ENCODE data around the gene EIF1. TPM values are rescaled to one million over a fixed set of nuclear protein-coding genes. Genes with fewer than 3 reads are reported as not detected.

Gene EIF1
- total RNA-seq, 2 donors from 2014 or later = 526 to 573 TPM

GRCh38 chr17:41652461-41652970 is 36.2 kb upstream of the EIF1 start:
- Histone ChIP-seq H3K9ac (ENCODE audit: extremely low read depth, low read length, poor library complexity, severe bottlenecking) (no peak overlapping the region), H3K9me3 (ENCODE audit: control insufficient read depth, low read length) (no peaks in the 10 kb centered on the region), H3K36me3 (ENCODE audit: control insufficient read depth, insufficient read depth, low read length) (no peaks in the 10 kb centered on the region), H3K27me3 (ENCODE audit: control insufficient read depth, insufficient read depth, low read length, poor library complexity, severe bottlenecking) (no peaks in the 10 kb centered on the region), H3K27ac (ENCODE audit: low read depth, low read length) (no peak overlapping the region), H3K4me3 (ENCODE audit: low read length) (no peak overlapping the region), H3K4me1 (ENCODE audit: control insufficient read depth, insufficient read depth, low read length) (no peaks in the 10 kb centered on the region)
- 92 to 100% methylated on average over 1 to 5 of the region's 5 CpGs for WGBS, 2 experiments (ENCODE audit: insufficient coverage in 1 of 2, insufficient read length in 1 of 2)
- TF ChIP-seq CTCF (conservative IDR thresholded peaks at IDR 0.05) = no peak
- no peaks in the 10 kb centered on the region for H3K36me3 Mint-ChIP-seq (ENCODE audit: low read depth)
- H3K4me1 Mint-ChIP-seq = peaks cover 1% of the 10 kb centered on the region
- peak; percentile 46 for DNase-seq
- no peak overlapping the region for H3K4me3 Mint-ChIP-seq
- H3K27ac Mint-ChIP-seq = no peak overlapping the region
- no peaks in the 10 kb centered on the region for H3K27me3 Mint-ChIP-seq (ENCODE audit: insufficient read depth)
- H3K9me3 Mint-ChIP-seq = no peaks in the 10 kb centered on the region

- no peak overlapping the region for H3K9ac ChIP-seq (ENCODE audit: extremely low read depth, low read length, poor library complexity, severe bottlenecking)
- no peaks in the 10 kb centered on the region for H3K27me3 Mint-ChIP-seq (ENCODE audit: insufficient read depth)
- H3K9me3 Mint-ChIP-seq = no peaks in the 10 kb centered on the region
Observed at GRCh38 chr17:41653421-41653820, 35.3 kb upstream of the EIF1 start.

GRCh38 chr17:41653892-41654677 is 34.6 kb upstream of the EIF1 start:
- no peaks in the 10 kb centered on the region for H3K27me3 Mint-ChIP-seq (ENCODE audit: insufficient read depth)
- H3K4me1 Mint-ChIP-seq = no peaks in the 10 kb centered on the region
- no peak overlapping the region for H3K4me3 Mint-ChIP-seq
- Histone ChIP-seq H3K36me3 (ENCODE audit: control insufficient read depth, insufficient read depth, low read length) (no peaks in the 10 kb centered on the region), H3K9me3 (ENCODE audit: control insufficient read depth, low read length) (no peaks in the 10 kb centered on the region), H3K27ac (ENCODE audit: low read depth, low read length) (no peak overlapping the region), H3K9ac (ENCODE audit: extremely low read depth, low read length, poor library complexity, severe bottlenecking) (no peak overlapping the region), H3K4me3 (ENCODE audit: low read length) (no peak overlapping the region), H3K27me3 (ENCODE audit: control insufficient read depth, insufficient read depth, low read length, poor library complexity, severe bottlenecking) (no peaks in the 10 kb centered on the region), H3K4me1 (ENCODE audit: control insufficient read depth, insufficient read depth, low read length) (no peaks in the 10 kb centered on the region)
- 82 to 87% methylated on average over 6 to 14 of the region's 14 CpGs for WGBS, 2 experiments (ENCODE audit: insufficient coverage in 1 of 2, insufficient read length in 1 of 2)
- no peaks in the 10 kb centered on the region for H3K9me3 Mint-ChIP-seq
- H3K27ac Mint-ChIP-seq = no peak overlapping the region
- DNase-seq = peak; percentile 81
- TF ChIP-seq CTCF (conservative IDR thresholded peaks at IDR 0.05) = no peak
- H3K36me3 Mint-ChIP-seq (ENCODE audit: low read depth) = no peaks in the 10 kb centered on the region

More at GRCh38 chr17:41653421-41653820, 35.3 kb upstream of the EIF1 start:
- TF ChIP-seq CTCF (conservative IDR thresholded peaks at IDR 0.05) = no peak
- peaks cover 1% of the 10 kb centered on the region for H3K4me1 Mint-ChIP-seq
- WGBS, 2 experiments (ENCODE audit: insufficient coverage in 1 of 2, insufficient read length in 1 of 2) = 92% methylated on average over 5 of the region's 5 CpGs; no CpG with 5 or more reads in 1 of the 2 experiments
- no peaks in the 10 kb centered on the region for H3K36me3 Mint-ChIP-seq (ENCODE audit: low read depth)
- Histone ChIP-seq H3K27ac (ENCODE audit: low read depth, low read length) (no peak overlapping the region), H3K4me1 (ENCODE audit: control insufficient read depth, insufficient read depth, low read length) (no peaks in the 10 kb centered on the region), H3K4me3 (ENCODE audit: low read length) (no peak overlapping the region), H3K27me3 (ENCODE audit: control insufficient read depth, insufficient read depth, low read length, poor library complexity, severe bottlenecking) (no peaks in the 10 kb centered on the region), H3K9me3 (ENCODE audit: control insufficient read depth, low read length) (no peaks in the 10 kb centered on the region), H3K36me3 (ENCODE audit: control insufficient read depth, insufficient read depth, low read length) (no peaks in the 10 kb centered on the region)
- DNase-seq = no peak
- no peak overlapping the region for H3K4me3 Mint-ChIP-seq
- H3K27ac Mint-ChIP-seq = no peak overlapping the region

Measured in endodermal cell (in vitro differentiated cells).